Osteoblast (primary cell): ENCODE measurements around the gene ATP6V0A1. TPM values are rescaled to one million over a fixed set of nuclear protein-coding genes. Genes with fewer than 3 reads are reported as not detected.

Source experiments
- DNase-seq: peaks from one replicate; pipeline ENCODE4 v3.0.0; 2011; ENCODE audit warnings: low spot score, mixed read lengths; ENCODE audit not compliant: insufficient read length; ENCODE audit errors: missing footprints
- H2AFZ ChIP-seq: 2 replicates; pipeline ENCODE4 v1.6.0; 2011; ENCODE audit warnings: mild to moderate bottlenecking, low read length
- H3K27ac ChIP-seq: 2 replicates; pipeline ENCODE4 v1.5.1; 2011; ENCODE audit warnings: mild to moderate bottlenecking, low read depth, low read length, moderate library complexity
- H3K27me3 ChIP-seq: 2 replicates; pipeline ENCODE4 v1.6.0; 2012; ENCODE audit warnings: mild to moderate bottlenecking, control low read depth, inconsistent platforms, low read length, moderate library complexity; ENCODE audit not compliant: insufficient read depth
- H3K36me3 ChIP-seq: 2 replicates; pipeline ENCODE4 v1.5.1; 2011; ENCODE audit warnings: mild to moderate bottlenecking, low read length, control low read depth, moderate library complexity; ENCODE audit not compliant: insufficient read depth
- H3K4me1 ChIP-seq: 2 replicates; pipeline ENCODE4 v1.5.1; 2011; ENCODE audit warnings: mild to moderate bottlenecking, low read length, control low read depth, moderate library complexity; ENCODE audit not compliant: insufficient read depth
- H3K4me2 ChIP-seq: 2 replicates; pipeline ENCODE4 v1.6.0; 2011; ENCODE audit warnings: mild to moderate bottlenecking, low read length; ENCODE audit not compliant: insufficient read depth
- H3K4me3 ChIP-seq: fragments of 200-600 bp; sonication (generic); 3 replicates; pipeline ENCODE4 v1.5.1; 2012; ENCODE audit warnings: mild to moderate bottlenecking, low read length, inconsistent platforms; ENCODE audit not compliant: insufficient read depth
- H3K79me2 ChIP-seq: 2 replicates; pipeline ENCODE4 v1.6.0; 2012; ENCODE audit warnings: mild to moderate bottlenecking, low read length, control low read depth, inconsistent platforms; ENCODE audit not compliant: insufficient read depth
- H3K9me3 ChIP-seq: 2 replicates; pipeline ENCODE4 v1.5.1; 2011; ENCODE audit warnings: low read depth, low read length, control low read depth
- H4K20me1 ChIP-seq: 2 replicates; pipeline ENCODE4 v1.6.0; 2012; ENCODE audit warnings: mild to moderate bottlenecking, low read length, control low read depth; ENCODE audit not compliant: insufficient read depth
- total RNA-seq: library from RNA; depleted of rRNA; stranded (reverse); fragments of >200 nt; gene quantifications from 2 replicates; pipeline ENCODE4 v1.2.3, GENCODE V29; 2012
- TF ChIP-seq, protein P1 (sequence below): IDR thresholded peaks from 2 replicates; pipeline ENCODE4 v1.5.1; 2011; ENCODE audit warnings: mild to moderate bottlenecking, low read depth, low read length, moderate library complexity; ENCODE audit errors: extremely low read depth

The ATP6V0A1 gene
- total RNA-seq, 1 donor = 52.5 TPM

DNA sequence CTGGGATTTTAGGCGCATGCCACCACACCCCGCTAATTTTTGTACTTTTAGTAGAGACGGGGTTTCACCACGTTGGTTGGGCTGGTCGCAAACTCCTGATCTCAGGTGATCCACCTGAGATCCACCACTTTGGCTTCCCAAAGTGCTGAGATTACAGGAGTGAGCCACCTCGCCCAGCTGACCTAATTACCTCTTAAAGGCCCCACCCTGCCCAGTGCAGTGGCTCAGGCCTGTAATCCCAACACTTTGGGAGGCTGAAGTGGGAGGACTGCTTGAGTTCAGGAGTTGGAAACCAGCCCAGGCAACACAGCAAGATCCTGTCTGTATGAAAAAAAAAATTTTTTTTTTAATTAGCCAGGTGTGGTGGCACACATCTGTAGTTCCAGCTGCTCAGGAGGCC lies 100.4 kb downstream of the ATP6V0A1 start:
- Histone ChIP-seq H3K36me3 (peaks cover 6% of the 10 kb centered on the region), H3K27ac (no peak overlapping the region), H2AFZ (no peak overlapping the region), H3K27me3 (no peaks in the 10 kb centered on the region), H3K4me1 (peaks cover 30% of the 10 kb centered on the region), H3K4me3 (no peak overlapping the region), H3K4me2 (no peak overlapping the region), H4K20me1 (no peaks in the 10 kb centered on the region), H3K9me3 (no peaks in the 10 kb centered on the region), H3K79me2 (peaks cover 36% of the 10 kb centered on the region)
- TF ChIP-seq, protein P1, sequence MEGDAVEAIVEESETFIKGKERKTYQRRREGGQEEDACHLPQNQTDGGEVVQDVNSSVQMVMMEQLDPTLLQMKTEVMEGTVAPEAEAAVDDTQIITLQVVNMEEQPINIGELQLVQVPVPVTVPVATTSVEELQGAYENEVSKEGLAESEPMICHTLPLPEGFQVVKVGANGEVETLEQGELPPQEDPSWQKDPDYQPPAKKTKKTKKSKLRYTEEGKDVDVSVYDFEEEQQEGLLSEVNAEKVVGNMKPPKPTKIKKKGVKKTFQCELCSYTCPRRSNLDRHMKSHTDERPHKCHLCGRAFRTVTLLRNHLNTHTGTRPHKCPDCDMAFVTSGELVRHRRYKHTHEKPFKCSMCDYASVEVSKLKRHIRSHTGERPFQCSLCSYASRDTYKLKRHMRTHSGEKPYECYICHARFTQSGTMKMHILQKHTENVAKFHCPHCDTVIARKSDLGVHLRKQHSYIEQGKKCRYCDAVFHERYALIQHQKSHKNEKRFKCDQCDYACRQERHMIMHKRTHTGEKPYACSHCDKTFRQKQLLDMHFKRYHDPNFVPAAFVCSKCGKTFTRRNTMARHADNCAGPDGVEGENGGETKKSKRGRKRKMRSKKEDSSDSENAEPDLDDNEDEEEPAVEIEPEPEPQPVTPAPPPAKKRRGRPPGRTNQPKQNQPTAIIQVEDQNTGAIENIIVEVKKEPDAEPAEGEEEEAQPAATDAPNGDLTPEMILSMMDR = no peak
- DNase-seq = no peak

DNA sequence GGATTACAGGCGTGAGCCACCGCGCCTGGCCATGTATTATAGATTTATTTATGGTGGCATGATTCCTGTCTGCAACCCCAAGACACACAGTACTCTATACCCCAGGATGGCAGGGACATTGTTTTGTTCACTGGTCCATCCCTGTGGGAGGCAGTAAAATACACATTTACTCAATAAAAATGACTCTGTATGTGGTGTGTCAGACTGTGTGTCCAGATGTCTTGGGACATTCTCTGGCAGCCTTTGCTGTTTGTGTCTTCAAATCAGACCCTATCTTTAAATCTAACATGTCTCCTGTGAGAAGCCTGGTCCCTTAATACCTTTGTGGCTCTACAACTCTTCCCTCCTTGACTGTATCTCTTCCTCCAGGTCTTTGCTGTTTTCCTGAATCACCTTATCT lies 101.6 kb downstream of the ATP6V0A1 start:
- peak; percentile 69 for DNase-seq
- Histone ChIP-seq H4K20me1 (no peaks in the 10 kb centered on the region), H3K36me3 (peaks cover 18% of the 10 kb centered on the region)

DNA sequence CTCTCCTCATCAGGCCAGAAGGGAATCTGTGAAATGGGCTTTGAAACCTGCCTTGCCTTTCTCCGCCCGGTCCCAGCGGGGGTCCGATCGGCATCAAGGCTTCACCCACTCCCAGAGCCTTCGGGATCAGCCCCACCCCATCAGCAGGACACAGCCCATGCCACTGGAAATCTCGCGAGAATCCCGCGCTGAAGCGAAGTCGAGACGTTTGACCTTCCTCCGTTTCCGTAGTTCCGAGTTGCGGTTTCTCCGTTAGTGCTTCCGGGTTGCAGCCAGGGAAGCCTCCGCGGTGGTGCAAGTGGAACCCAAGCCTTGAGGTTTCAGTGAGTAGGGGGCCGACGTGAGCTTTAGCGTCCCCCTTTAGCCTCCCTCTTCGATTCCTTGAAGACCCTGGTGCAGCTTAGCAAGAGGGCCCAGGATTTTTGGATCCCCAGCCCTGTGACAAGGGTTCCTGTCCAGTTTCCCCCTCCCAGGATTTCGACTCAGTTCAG lies 103.3 kb downstream of the ATP6V0A1 start, which contains the start of gene COASY:
Gene COASY (plus strand): TSS at position 252 of the 491 bp plus-strand sequence. CDS start 475 bp downstream, outside the sequence.
- H3K4me2 ChIP-seq = peak within 1 kb of the TSS; percentile 88
- no peaks in the 10 kb centered on the region for H3K9me3 ChIP-seq
- TF ChIP-seq, protein P1 = no peak
- peaks cover 44% of the 10 kb centered on the region for H3K79me2 ChIP-seq
- DNase-seq = peak; percentile 100
- H3K4me1 ChIP-seq = peaks cover 24% of the 10 kb centered on the region
- H3K27me3 ChIP-seq = no peaks in the 10 kb centered on the region
- H2AFZ ChIP-seq = peak within 1 kb of the TSS; percentile 84
- peaks cover 31% of the 10 kb centered on the region for H3K36me3 ChIP-seq
- peak within 1 kb of the TSS; percentile 90 for H3K27ac ChIP-seq
- H3K4me3 ChIP-seq = peak within 1 kb of the TSS; percentile 93
- no peaks in the 10 kb centered on the region for H4K20me1 ChIP-seq

More for the DNA sequence above, 101.6 kb downstream of the ATP6V0A1 start:
- Histone ChIP-seq H3K27me3 (no peaks in the 10 kb centered on the region), H3K27ac (no peak overlapping the region), H3K4me3 (no peak overlapping the region), H3K9me3 (no peaks in the 10 kb centered on the region), H2AFZ (no peak overlapping the region), H3K79me2 (peaks cover 38% of the 10 kb centered on the region), H3K4me2 (no peak overlapping the region), H3K4me1 (peaks cover 26% of the 10 kb centered on the region)
- TF ChIP-seq, protein P1 = no peak

DNA sequence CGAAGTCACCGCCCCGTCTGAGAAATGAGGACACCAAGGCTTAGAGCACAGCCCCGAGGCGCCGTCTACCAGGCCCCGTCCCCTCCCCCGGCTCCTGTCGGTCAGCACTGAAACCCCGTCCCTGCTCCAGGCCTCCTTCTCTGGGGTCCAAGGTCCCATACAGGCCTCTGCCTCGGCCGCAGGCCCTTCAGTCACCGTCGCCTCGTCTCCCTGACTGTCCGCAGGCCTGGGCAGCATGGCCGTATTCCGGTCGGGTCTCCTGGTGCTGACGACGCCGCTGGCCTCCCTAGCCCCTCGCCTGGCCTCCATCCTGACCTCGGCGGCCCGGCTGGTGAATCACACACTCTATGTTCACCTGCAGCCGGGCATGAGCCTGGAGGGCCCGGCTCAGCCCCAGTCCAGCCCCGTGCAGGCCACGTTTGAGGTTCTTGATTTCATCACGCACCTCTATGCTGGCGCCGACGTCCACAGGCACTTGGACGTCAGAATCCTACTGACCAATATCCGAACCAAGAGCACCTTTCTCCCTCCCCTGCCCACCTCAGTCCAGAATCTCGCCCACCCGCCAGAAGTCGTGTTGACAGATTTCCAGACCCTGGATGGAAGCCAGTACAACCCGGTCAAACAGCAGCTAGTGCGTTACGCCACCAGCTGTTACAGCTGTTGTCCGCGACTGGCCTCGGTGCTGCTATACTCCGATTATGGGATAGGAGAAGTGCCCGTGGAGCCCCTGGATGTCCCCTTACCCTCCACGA lies 103.9 kb downstream of the ATP6V0A1 start:
- Histone ChIP-seq H4K20me1 (no peaks in the 10 kb centered on the region), H3K27me3 (no peaks in the 10 kb centered on the region), H3K79me2 (peaks cover 50% of the 10 kb centered on the region), H3K27ac (peak overlapping the region; percentile 90), H3K4me3 (peak overlapping the region; percentile 93), H3K36me3 (peaks cover 31% of the 10 kb centered on the region), H3K9me3 (no peaks in the 10 kb centered on the region), H3K4me1 (peaks cover 29% of the 10 kb centered on the region), H3K4me2 (peak overlapping the region; percentile 88), H2AFZ (peak overlapping the region; percentile 79)
- peak; percentile 93 for DNase-seq
- TF ChIP-seq, protein P1 = no peak
